Fibroblast of mammary gland (primary cell): ENCODE results near the gene CRLF1.
"Not testable (repeated sequence)": the region's sequence is repeated elsewhere in the genome, so short reads cannot be mapped to it uniquely, and the experiment has no call there.

Experiments used
- DNase-seq: peaks from one replicate; pipeline ENCODE4 v3.0.0-alpha.2; 2010; ENCODE audit warnings: low read depth
- H3K4me3 ChIP-seq: 2 replicates; pipeline ENCODE4 v1.5.1; 2011; ENCODE audit warnings: low read depth, mild to moderate bottlenecking, low read length, moderate library complexity; ENCODE audit not compliant: control insufficient read depth
- TF ChIP-seq, protein P1 (sequence below): conservative IDR thresholded peaks from 2 replicates; pipeline ENCODE4 v1.5.1; 2011; ENCODE audit warnings: low read depth, low read length, inconsistent platforms; ENCODE audit not compliant: control insufficient read depth, insufficient read depth

The CRLF1 gene

DNA sequence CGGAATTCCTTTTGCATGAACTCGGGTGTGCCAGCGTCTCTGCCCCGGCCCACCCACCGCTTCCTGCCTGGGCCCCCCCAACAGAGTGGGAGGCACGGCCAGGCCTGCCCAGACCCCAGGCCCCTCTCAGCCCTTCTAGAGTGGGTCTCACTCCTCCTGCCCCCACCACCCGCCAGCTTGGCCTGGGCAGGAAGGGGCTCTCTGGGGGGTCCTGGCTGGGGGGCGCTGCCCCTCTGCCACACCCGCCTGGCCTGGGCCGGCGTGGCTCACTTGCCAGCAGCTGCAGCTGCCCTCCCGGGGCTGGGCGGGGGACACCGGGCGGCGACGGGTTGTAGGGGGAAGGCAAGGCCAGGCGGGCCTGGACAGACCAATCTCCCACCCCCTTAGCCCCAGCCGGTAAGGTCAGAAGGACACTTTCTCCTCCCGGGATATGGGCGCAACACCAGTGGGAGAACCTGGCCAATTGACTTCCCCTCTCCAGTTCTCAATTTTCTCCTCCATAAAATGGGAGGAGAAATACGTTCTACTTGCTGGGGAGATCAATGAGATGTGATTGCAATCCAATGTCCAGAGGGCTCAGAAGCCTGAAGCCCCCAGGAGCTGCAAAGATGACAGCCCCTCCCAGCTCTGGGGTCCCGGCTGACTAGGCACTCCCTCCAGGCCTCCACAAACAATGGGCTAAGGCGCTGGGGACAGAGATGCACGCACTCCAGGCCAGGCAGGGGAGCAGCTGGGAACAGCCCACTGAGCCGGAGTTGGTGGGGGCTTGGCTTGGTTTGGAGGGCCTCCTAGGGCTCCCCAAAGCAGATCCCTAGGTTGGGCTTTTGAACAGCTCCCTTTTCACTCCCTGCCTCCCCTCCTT, 2.4 kb downstream of the CRLF1 start:
- TF ChIP-seq, protein P1, sequence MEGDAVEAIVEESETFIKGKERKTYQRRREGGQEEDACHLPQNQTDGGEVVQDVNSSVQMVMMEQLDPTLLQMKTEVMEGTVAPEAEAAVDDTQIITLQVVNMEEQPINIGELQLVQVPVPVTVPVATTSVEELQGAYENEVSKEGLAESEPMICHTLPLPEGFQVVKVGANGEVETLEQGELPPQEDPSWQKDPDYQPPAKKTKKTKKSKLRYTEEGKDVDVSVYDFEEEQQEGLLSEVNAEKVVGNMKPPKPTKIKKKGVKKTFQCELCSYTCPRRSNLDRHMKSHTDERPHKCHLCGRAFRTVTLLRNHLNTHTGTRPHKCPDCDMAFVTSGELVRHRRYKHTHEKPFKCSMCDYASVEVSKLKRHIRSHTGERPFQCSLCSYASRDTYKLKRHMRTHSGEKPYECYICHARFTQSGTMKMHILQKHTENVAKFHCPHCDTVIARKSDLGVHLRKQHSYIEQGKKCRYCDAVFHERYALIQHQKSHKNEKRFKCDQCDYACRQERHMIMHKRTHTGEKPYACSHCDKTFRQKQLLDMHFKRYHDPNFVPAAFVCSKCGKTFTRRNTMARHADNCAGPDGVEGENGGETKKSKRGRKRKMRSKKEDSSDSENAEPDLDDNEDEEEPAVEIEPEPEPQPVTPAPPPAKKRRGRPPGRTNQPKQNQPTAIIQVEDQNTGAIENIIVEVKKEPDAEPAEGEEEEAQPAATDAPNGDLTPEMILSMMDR = no peak
- no peak overlapping the region for H3K4me3 ChIP-seq
- DNase-seq = no peak

DNA sequence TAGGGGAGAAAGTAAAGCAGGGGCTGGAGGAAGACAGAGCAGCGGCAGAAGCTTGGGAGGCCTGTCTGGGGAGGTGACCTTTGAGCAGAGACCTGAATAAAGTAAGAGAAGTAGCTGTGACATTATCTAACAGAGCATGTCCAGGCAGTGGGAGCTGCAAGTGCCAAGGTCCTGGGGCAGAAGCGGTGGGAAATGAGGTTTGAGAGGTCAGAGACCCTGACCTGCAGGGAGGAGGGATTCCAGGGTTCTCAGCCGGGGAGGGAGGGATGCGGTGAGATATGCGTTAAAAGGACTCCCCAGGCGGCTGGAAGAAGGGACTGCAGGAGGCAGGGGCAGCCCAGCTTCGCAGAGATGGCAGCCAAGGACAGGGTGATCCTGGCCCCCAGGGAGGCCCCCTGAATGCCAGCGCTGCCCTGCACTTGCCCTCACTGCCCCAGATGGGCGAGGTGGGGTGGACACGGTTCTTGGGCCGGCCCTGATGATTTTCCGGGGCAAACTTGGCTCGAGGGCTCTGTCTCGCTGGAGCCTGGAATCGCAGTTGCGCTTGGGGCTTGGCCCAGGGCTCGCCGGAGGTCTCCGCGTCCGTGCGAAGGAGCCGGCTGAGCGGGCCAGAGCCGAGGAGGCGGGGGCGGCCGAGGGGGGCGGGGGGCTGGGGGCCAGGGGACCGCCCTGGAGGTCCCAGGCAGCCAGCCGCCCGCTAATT, 3.2 kb downstream of the CRLF1 start:
- TF ChIP-seq, protein P1 = peak; percentile 24
- H3K4me3 ChIP-seq = no peak overlapping the region
- DNase-seq = no peak

DNA sequence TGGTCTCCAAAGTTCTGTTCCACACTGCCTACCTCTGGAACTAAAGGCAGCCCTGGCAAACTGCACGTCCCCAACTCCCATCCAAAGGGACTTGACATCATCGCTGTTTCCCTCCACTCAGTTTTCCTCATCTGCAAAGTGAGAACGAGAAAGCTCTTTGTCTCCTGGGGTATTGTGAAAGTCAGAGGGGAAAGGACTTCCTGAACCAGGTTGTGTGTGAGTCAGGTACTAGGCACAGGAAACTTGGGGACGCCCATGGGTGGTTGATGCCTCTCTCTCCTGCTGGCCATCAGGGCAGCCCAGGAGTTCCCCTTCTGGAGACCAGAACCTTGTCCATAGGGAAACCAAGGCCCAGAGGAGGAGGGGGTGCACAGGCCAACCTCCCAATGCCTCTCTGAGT, 4.7 kb downstream of the CRLF1 start:
- no peak overlapping the region for H3K4me3 ChIP-seq
- TF ChIP-seq, protein P1 = no peak
- no peak for DNase-seq

DNA sequence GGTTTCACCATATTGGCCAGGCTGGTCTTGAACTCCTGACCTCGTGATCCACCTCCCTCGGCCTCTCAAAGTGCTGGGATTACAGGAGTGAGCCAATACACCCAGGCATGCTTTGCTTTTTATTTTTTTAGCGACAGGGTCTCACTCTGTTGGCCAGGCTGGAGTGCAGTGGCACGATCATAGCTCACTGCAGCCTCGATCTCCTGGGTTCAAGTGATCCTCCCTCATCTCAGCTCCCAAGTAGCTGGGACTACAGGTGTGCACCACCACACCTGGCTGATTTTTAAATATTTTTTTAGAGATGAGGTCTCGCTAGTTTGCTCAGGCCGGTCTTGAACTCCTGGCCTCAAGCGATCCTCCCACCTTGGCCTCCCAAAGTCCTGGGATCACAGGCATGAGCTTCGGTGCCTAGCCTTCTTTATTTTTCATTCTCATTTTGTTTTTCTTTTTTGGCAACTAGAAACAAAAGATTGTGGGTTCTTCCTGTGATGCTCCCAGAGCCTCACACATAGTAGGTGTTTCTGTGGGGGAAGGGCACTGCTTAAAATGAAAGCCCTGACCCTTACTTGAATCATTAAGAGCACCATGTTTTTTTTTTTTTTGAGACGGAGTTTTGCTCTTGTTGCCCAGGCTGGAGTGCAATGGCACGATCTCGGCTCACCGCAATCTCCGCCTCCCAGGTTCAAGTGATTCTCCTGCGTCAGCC, 5.8 kb downstream of the CRLF1 start:
- not testable (repeated sequence) for H3K4me3 ChIP-seq, DNase-seq

DNA sequence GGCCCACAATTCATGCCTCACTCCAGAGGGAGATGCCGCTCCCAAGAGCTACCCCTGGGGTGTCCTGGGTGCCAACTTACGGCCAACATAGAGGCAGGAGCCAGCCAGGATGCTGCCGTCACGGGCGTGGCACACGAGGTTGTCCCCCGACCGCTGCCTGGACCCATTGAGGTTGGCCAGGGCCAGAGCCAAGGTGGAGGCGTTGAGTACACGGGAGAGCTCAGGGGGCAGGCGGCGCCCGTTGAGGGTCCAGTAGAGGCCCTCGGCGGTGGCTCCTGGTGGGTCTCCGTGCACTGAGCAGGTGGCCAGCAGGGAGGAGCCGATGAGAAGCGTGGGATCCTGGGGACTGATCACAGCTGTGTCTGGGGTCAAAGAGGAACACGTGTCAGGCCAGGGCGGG, 7.1 kb downstream of the CRLF1 start:
- TF ChIP-seq, protein P1 = no peak
- H3K4me3 ChIP-seq = no peak overlapping the region
- no peak for DNase-seq

DNA sequence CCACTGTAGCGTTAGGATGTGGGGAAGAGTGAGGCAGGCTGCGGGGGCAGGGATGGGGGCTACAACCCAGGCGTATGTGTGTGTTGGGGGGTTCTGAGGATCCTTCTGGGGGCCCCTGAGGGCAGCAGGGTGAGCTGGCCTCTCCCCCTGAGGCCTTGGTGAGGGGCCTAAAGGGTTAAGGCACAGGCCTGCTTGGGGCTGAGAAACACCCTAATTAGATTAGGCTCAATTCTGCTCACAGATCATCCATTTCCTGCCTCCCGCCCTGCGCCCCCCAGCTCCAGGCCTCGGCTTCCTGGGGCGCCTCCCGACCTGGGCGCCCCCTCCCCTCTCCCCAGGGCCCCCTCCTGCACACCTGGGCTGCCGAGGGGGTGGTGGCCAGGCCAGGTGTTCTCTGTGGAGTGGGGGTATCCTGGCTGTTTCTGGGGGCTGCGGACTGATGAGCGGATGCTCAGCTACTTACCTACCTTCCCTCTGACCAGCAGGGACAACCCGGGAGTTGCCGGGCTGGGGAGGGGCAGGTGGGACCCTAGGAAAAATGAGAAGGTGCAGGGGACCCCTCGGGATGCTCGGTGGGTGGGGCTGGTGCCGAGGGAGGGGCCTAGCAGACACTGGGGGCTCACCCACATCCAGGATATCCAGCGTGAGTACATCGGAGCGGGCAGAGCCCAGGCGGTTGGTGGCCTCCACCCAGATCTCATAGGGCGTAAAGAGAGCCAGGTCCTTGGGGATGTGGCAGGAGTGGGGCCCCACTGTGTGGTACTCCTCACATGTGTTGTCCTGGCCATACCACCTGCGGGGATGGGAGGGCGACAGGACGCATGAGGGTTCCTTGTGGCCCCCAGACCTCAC, 8.6 kb downstream of the CRLF1 start:
- no peak overlapping the region for H3K4me3 ChIP-seq
- TF ChIP-seq, protein P1 = no peak
- DNase-seq = no peak
